HUES64 (cell line): ENCODE measurements around the gene OXNAD1.

ENCODE experiments used
- H3K27ac ChIP-seq: 2 replicates; pipeline ENCODE4 v1.7.0; 2013; ENCODE audit warnings: low read depth, low read length, inconsistent platforms
- H3K27me3 ChIP-seq: 2 replicates; pipeline ENCODE4 v1.6.1; 2013; ENCODE audit warnings: mild to moderate bottlenecking, low read length; ENCODE audit not compliant: insufficient read depth
- H3K36me3 ChIP-seq: 2 replicates; pipeline ENCODE4 v1.6.1; 2013; ENCODE audit warnings: mild to moderate bottlenecking, low read length; ENCODE audit not compliant: insufficient read depth
- H3K4me1 ChIP-seq: 2 replicates; pipeline ENCODE4 v1.6.1; 2013; ENCODE audit warnings: mild to moderate bottlenecking, low read length, moderate library complexity; ENCODE audit not compliant: insufficient read depth
- H3K4me3 ChIP-seq: 2 replicates; pipeline ENCODE4 v1.5.1; 2013; ENCODE audit warnings: mild to moderate bottlenecking, low read length, moderate library complexity
- H3K9ac ChIP-seq: 2 replicates; pipeline ENCODE4 v1.6.1; 2013; ENCODE audit warnings: mild to moderate bottlenecking, low read depth, low read length
- H3K9me3 ChIP-seq: 2 replicates; pipeline ENCODE4 v1.6.1; 2013; ENCODE audit warnings: low read depth, low read length; ENCODE audit not compliant: insufficient read depth
- WGBS: fragments of 150-250, 120-280 bp; methylation state at CpG from one replicate; pipeline ENCODE4 v1.1.7; 2013; ENCODE audit warnings: missing lambda C conversion rate; 5-methylcytosine and 5-hydroxymethylcytosine counted together

The OXNAD1 gene

DNA sequence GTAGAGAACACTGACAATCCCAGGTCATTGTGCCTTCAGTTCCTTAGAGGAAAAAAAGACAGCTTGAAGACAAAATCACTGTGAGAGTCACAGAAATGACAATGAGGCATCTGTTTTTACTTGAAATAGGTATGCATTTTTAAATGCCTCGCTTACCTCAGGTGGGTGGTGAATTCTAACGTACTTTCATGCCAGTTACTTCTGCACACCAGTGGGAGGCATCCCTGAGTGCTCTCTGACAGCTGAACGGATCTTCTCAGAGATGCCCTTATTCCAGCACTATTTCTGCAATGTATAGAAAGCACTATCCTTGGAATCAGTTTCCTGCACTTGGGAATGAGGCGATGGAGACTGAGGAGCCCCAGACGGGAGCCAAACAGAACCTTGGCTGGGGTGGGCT lies 16.5 kb upstream of the OXNAD1 start:
- no peak overlapping the region for H3K9ac ChIP-seq
- WGBS: 78% methylated on average over 5 of the region's 5 CpGs
- no peaks in the 10 kb centered on the region; the same call in 1 of the 2 replicates for H3K4me1 ChIP-seq
- no peaks in the 10 kb centered on the region for H3K27me3 ChIP-seq
- H3K4me3 ChIP-seq: no peak overlapping the region
- no peaks in the 10 kb centered on the region for H3K36me3 ChIP-seq
- no peak overlapping the region for H3K27ac ChIP-seq
- H3K9me3 ChIP-seq: no peaks in the 10 kb centered on the region

DNA sequence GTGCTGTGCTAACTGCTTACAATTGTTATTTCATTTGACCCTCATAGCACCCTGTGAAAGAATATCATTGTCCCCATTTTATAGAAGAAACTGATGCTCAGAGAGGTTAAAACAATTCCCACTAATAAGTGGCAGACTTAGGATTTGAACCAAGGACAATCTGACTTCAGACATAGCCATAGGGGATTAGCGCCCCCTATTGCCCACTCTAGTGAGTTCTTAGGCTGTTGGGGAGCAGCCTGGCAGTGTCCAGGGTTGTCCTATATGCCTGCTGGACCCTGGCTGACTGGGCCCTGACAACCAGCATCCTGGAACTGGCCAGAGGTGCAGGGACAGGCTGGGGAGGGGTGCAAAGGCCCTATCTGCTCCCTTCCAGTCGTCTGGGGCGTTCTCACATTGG lies 15.7 kb upstream of the OXNAD1 start:
- no peak overlapping the region for H3K9ac ChIP-seq
- 28% methylated on average over 3 of the region's 3 CpGs for WGBS
- no peaks in the 10 kb centered on the region for H3K27me3 ChIP-seq
- no peaks in the 10 kb centered on the region for H3K9me3 ChIP-seq
- H3K4me3 ChIP-seq: no peak overlapping the region
- no peak overlapping the region for H3K27ac ChIP-seq
- no peaks in the 10 kb centered on the region; the same call in 1 of the 2 replicates for H3K4me1 ChIP-seq
- no peaks in the 10 kb centered on the region for H3K36me3 ChIP-seq

DNA sequence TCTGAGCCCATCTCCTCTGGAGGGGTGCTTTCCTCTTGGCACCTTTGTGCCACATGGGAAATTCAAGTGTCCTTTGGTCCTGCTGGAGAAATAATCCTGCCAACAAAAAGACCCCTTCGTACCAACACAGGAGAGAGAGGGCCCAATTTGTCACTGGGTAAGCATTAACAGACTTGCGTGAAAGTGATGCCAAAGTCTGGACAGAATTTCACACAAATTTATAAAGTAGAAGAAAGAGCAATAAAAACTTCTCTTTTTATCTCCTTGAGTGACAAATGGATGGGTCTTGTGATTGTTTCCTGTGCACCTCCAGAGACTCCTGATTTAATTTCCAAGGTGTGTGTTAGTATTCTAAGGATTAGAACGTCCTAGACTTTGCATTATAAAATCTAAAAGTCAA lies 15.1 kb upstream of the OXNAD1 start:
- Histone ChIP-seq H3K9ac (no peak overlapping the region), H3K4me1 (no peaks in the 10 kb centered on the region; the same call in 1 of the 2 replicates), H3K36me3 (no peaks in the 10 kb centered on the region), H3K4me3 (no peak overlapping the region), H3K9me3 (no peaks in the 10 kb centered on the region), H3K27me3 (no peaks in the 10 kb centered on the region), H3K27ac (no peak overlapping the region)
- WGBS: 74% methylated on average over 3 of the region's 3 CpGs

DNA sequence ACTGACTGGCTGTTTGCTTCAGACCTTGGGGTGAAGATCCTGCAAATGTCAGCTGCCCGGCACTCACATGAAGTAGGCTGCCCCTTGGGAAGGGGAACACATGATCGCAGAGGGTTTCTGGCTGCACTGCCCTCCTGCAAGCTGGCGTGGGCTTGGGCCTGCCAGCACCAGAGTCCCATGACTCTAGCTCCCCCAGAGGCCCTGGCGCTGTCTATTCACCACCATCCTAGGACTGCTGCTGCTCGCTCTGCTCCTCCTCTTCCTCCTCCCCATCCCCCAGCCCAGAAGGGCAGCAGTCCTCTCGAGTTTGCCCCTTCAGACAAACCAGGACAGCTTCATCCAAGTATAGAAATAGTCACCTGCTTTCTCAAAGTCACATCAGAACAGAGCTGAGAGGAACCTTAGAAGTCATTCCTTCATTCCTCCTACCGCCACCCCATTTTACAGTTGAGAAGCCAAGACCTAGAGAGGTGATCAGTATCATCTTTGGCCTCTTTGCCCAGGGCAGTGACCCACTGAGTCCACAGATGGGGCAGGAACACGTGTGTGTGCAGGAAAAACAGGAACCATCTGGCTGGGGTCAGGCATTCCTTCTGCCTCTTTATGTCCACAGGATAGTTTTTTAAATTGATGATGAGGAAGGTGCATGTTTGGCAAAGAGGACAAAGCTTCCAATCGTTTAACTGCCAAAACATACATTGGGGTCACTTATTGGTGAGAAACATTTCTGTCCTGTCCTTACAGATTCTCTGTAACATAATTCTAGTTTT lies 13.5 kb upstream of the OXNAD1 start:
- Histone ChIP-seq H3K4me3 (no peak overlapping the region), H3K36me3 (no peaks in the 10 kb centered on the region), H3K27me3 (no peaks in the 10 kb centered on the region), H3K4me1 (no peaks in the 10 kb centered on the region; the same call in 1 of the 2 replicates), H3K9me3 (no peaks in the 10 kb centered on the region), H3K9ac (no peak overlapping the region), H3K27ac (no peak overlapping the region)
- WGBS: 79% methylated on average over 9 of the region's 9 CpGs

DNA sequence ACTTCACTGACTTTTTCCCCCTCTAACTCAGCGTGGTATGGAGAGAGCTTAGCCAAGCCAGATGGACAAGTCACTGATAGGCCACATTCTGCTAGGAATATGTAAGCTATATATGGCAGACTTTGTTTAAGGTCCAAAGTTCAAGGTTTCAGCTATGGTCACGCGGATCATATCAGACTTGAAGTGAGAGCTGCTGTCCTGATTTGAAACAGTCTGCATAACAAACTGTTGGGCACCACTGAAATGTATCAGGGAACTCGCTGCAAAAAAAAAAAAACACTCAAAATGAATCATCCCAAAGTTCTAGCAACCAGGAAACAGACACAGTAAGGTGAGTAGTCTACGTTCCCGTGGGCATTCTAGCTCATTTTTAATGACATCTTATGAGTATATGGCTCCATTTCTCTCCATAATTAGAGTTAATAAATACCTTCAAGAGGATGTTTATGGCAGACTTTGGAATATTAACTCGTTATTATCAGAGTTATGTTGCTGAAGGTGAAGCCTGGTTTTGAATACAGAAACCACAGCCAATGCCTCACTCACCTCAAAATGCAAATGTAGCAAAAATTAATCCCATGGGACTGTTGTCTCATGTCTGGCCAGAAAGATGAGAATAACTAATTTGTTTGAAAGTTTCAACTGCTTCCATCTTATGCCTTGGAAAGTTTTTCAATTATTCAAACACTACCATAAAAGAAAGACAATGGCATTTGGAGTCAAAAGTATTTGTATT lies 12.6 kb upstream of the OXNAD1 start:
- Histone ChIP-seq H3K4me1 (no peaks in the 10 kb centered on the region; the same call in 1 of the 2 replicates), H3K9me3 (no peaks in the 10 kb centered on the region), H3K9ac (no peak overlapping the region), H3K27ac (no peak overlapping the region), H3K27me3 (no peaks in the 10 kb centered on the region), H3K4me3 (no peak overlapping the region), H3K36me3 (no peaks in the 10 kb centered on the region)
- 95% methylated on average over 6 of the region's 7 CpGs for WGBS

DNA sequence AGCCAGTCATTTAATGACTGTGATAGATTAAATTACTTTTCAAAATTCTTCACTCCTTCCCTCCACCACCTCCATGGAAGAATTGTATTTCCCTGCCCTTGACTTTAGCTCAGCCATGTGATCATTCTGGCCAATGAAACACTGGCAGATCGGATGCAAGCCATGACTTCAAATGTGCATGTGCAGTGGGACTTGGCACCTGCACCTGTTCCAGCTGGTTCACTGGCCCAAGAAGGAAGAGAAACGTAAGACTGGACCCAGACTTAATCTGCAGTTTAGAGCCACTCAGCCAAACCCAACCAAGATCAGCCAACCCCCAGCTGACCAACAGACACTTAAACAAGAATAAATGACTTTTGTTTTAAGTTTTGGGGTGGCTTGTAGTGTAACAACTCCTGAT lies 12.0 kb upstream of the OXNAD1 start:
- Histone ChIP-seq H3K27me3 (no peaks in the 10 kb centered on the region), H3K9me3 (no peaks in the 10 kb centered on the region)
- whole genome bisulfite sequencing: 78% methylated on average over 2 of the region's 2 CpGs

DNA sequence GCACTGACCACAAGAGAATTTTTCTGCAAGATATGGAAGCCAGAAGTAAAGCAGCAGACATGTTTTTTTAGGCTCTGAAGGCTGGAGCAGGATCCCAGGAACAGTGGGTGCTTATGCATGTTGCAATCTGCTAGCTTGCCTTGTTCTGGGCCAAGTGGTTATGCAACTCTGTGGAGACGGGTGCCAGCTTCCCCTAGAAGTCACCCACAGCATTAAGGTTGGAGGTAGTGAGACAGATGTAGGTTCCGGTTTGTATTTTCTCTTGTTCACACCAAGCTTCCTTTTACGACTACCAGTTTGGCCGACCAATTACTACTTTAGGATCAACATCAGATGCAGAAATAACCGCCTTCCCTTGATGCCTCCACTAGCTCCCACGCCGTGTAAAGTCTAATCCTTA lies 11.4 kb upstream of the OXNAD1 start:
- Histone ChIP-seq H3K4me1 (no peaks in the 10 kb centered on the region), H3K27ac (no peak overlapping the region), H3K4me3 (no peak overlapping the region), H3K27me3 (no peaks in the 10 kb centered on the region), H3K36me3 (no peaks in the 10 kb centered on the region), H3K9me3 (no peaks in the 10 kb centered on the region), H3K9ac (no peak overlapping the region)
- 93% methylated on average over 6 of the region's 7 CpGs for WGBS

More for the DNA sequence above, 12.0 kb upstream of the OXNAD1 start:
- no peaks in the 10 kb centered on the region for H3K36me3 ChIP-seq
- H3K9ac ChIP-seq: no peak overlapping the region
- H3K4me3 ChIP-seq: no peak overlapping the region
- no peak overlapping the region for H3K27ac ChIP-seq
- H3K4me1 ChIP-seq: no peaks in the 10 kb centered on the region; the same call in 1 of the 2 replicates

DNA sequence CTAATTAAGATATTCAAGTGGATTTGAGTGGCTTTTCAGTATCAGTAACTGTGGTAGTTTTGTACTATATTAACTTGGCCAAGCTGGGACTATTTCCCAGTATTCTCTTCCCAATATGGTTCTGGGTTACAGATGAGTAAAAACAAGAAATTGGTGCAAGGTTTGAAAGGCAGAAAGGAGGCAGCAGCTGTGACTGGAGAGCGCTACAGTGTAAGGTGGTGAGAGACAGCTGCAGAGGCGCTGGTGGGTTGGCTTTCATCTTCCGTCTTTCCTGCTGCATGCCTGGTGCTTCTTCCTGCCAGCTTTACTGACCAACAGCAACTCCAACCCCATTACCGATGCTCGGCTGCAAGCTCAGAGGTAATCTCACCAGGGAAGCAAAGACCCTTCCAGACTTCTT lies 10.1 kb upstream of the OXNAD1 start:
- H3K9me3 ChIP-seq: no peaks in the 10 kb centered on the region
- no peak overlapping the region for H3K4me3 ChIP-seq
- no peaks in the 10 kb centered on the region for H3K4me1 ChIP-seq
- 87% methylated on average over 5 of the region's 5 CpGs for WGBS
- no peaks in the 10 kb centered on the region for H3K27me3 ChIP-seq
- no peak overlapping the region for H3K27ac ChIP-seq
- no peak overlapping the region for H3K9ac ChIP-seq
- H3K36me3 ChIP-seq: peaks cover 12% of the 10 kb centered on the region

DNA sequence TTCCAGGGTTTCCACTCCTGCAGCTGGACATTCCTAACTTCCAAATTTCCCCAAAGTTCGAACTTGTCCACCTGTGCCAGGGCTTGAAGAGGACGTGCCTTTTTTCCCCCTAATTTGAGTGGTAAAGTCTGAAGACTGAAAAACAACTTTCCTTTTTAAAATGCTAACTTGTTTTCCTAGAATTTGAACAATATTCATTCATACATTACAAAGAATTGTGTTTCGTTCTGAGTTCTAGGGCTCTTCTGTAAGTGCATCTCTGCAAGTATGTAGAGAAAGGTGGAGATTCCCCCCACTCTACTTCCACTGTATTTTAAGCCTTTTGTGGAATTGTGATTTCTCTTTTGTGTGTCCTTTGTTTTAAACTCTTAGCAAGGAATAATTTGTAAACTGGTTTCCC lies 9.7 kb upstream of the OXNAD1 start:
- Histone ChIP-seq H3K27ac (no peak overlapping the region), H3K36me3 (peaks cover 16% of the 10 kb centered on the region), H3K9me3 (no peaks in the 10 kb centered on the region), H3K4me3 (no peak overlapping the region), H3K4me1 (no peaks in the 10 kb centered on the region), H3K27me3 (no peaks in the 10 kb centered on the region), H3K9ac (no peak overlapping the region)
- 86% methylated on average over 2 of the region's 3 CpGs for WGBS

DNA sequence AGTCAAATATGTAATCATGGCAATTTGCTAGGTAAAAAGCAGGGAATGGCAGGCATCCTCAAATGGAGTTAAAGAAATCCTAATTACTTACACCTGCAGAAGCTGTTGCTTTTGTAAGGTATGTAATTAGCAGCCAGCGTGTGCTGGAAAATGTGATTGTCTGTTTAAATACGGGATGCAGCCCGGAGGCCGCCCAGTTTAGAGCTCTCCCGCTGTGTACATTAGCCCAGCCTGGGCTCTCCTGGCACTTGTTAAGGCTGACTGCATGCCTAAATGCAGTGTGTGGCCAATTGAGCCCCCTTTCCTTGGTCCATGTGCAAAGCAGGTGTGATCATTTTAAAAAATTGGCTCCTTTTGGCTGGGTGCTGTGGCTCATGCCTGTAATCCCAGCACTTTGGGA lies 9.3 kb upstream of the OXNAD1 start:
- H3K27me3 ChIP-seq: no peaks in the 10 kb centered on the region
- no peaks in the 10 kb centered on the region for H3K9me3 ChIP-seq
- no peak overlapping the region for H3K4me3 ChIP-seq
- peaks cover 20% of the 10 kb centered on the region for H3K36me3 ChIP-seq
- H3K4me1 ChIP-seq: no peaks in the 10 kb centered on the region
- no peak overlapping the region for H3K9ac ChIP-seq
- no peak overlapping the region for H3K27ac ChIP-seq
- WGBS: 88% methylated on average over 5 of the region's 5 CpGs

DNA sequence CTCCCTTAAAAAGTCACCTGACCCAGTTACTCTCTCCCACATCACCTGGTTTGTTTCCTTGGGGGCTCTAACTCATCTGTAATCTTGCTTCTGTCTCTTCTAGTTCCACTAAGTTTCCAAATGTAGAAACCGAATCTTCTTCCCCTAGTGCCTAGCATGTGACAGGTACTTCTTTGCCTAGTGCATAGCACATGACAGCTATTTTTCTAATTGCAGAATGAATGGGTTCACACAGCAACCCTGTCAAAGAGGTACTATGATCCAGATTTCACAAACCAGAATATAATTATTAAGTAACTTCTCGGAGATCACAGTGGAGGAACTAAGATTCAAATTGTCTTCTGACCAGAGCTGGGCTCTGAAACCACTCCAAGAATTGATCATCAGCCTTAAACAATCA lies 7.7 kb upstream of the OXNAD1 start:
- WGBS: 88% methylated on average over 2 of the region's 2 CpGs
- no peaks in the 10 kb centered on the region for H3K27me3 ChIP-seq
- H3K27ac ChIP-seq: no peak overlapping the region
- no peak overlapping the region for H3K9ac ChIP-seq
- peaks cover 22% of the 10 kb centered on the region for H3K36me3 ChIP-seq
- no peak overlapping the region for H3K4me3 ChIP-seq
- no peaks in the 10 kb centered on the region for H3K9me3 ChIP-seq
- H3K4me1 ChIP-seq: no peaks in the 10 kb centered on the region
